ENCODE results near the gene RBM48.

DNA sequence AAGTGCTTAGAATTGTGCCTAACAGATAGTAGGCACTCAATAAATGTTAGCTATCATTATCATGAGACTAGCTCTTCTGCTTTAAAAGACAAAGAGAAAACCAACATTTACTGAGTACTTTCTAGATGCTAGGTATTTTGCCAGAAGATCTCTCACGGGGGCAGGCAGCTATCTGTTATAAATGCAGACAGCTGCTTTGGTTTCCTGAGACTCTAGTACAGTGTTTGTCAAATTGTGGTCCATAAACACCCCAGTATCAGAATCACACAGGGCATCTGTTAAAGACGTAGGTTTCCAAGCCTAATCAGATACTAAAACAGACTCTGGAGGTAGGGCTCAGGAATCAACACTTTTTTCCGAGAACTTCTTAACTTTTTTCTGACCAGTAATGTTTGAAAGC lies 47.7 kb downstream of the RBM48 start:
- TF ChIP-seq, protein P1, sequence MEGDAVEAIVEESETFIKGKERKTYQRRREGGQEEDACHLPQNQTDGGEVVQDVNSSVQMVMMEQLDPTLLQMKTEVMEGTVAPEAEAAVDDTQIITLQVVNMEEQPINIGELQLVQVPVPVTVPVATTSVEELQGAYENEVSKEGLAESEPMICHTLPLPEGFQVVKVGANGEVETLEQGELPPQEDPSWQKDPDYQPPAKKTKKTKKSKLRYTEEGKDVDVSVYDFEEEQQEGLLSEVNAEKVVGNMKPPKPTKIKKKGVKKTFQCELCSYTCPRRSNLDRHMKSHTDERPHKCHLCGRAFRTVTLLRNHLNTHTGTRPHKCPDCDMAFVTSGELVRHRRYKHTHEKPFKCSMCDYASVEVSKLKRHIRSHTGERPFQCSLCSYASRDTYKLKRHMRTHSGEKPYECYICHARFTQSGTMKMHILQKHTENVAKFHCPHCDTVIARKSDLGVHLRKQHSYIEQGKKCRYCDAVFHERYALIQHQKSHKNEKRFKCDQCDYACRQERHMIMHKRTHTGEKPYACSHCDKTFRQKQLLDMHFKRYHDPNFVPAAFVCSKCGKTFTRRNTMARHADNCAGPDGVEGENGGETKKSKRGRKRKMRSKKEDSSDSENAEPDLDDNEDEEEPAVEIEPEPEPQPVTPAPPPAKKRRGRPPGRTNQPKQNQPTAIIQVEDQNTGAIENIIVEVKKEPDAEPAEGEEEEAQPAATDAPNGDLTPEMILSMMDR (optimal IDR thresholded peaks at IDR 0.05 in 1 of 3, IDR thresholded peaks at IDR 0.05 in 1 of 3, conservative IDR thresholded peaks at IDR 0.05 in 1 of 3; ENCODE audit: extremely low read depth in 1 of 3, insufficient read depth in 2 of 3, low read length in 3 of 3), result no peak
- no peak for TF ChIP-seq EZH2 (IDR thresholded peaks at IDR 0.05; ENCODE audit: low read length)
